Measurements from ENCODE around the gene HDAC5. TPM values are rescaled to one million over a fixed set of nuclear protein-coding genes. Genes with fewer than 3 reads are reported as not detected.

HDAC5 gene
- polyA plus RNA-seq, 1 donor = 35.9 TPM

DNA sequence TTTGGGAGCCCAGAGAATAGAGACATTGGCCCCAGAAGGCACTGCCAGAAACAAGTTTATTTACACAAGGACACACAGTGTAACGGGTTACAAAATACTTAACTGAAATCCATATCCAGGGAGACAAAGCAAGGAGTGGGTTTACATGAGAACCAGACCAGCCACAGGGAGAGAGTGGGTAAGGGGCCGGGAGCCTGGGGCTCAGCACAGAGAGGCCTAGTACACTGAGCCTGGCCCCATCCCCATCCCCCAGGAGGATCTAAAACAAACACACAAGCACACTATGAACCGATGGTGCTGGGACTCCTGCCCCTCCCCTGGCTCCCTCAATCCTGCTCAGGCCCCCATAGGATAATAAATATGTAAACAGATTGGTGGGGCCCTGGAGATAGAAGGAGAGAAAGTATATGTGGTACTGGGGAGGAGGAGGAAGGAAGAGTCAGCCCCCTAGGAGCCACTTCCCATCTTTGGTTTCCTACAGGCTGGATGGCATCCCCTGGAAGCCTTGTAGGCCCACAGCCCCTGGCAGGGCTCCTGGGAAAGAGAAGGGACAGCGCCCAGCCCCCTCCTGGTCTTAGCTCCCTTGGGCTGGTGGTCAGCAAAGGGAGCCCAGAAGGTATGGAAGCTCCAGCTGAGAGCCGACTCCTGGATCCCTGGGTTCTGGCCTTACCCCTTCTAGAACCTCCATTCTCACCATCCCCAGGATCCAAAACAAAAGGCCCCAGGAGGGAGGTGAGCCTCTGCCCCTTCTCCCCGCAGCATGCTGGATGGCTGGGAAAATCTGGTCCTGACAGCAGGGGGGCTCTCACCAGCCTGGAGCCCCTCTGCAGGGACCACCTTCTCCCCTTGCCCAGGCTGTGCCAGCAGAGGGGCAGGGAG, 46.5 kb downstream of the HDAC5 start:
- Histone ChIP-seq H3K4me3 (ENCODE audit: low read length) (no peak overlapping the region), H3K27me3 (ENCODE audit: control insufficient read depth, insufficient read depth, low read length) (no peaks in the 10 kb centered on the region), H3K4me1 (ENCODE audit: control insufficient read depth, insufficient read depth, low read length) (peaks cover 2% of the 10 kb centered on the region), H3K27ac (ENCODE audit: low read length) (no peak overlapping the region), H3K9me3 (ENCODE audit: control insufficient read depth, low read depth, low read length) (no peaks in the 10 kb centered on the region), H3K36me3 (ENCODE audit: control insufficient read depth, insufficient read depth, low read length) (peaks cover 68% of the 10 kb centered on the region)
- no peak for DNase-seq
- WGBS (ENCODE audit: insufficient coverage, low lambda C conversion rate) = no CpG with 5 or more reads among the region's 6 CpGs

GRCh38 chr17:44075598-44076293, 47.7 kb downstream of the HDAC5 start:
- no peaks in the 10 kb centered on the region for H3K27me3 ChIP-seq (ENCODE audit: control insufficient read depth, insufficient read depth, low read length)
- no peak overlapping the region for H3K27ac ChIP-seq (ENCODE audit: low read length)
- no peak overlapping the region for H3K4me3 ChIP-seq (ENCODE audit: low read length)
- H3K9me3 ChIP-seq (ENCODE audit: control insufficient read depth, low read depth, low read length) = peaks cover 1% of the 10 kb centered on the region
- H3K4me1 ChIP-seq (ENCODE audit: control insufficient read depth, insufficient read depth, low read length) = peaks cover 7% of the 10 kb centered on the region
- 100% methylated on average over 1 of the region's 10 CpGs for WGBS (ENCODE audit: insufficient coverage, low lambda C conversion rate)
- no peak for DNase-seq
- H3K36me3 ChIP-seq (ENCODE audit: control insufficient read depth, insufficient read depth, low read length) = peaks cover 63% of the 10 kb centered on the region

DNA sequence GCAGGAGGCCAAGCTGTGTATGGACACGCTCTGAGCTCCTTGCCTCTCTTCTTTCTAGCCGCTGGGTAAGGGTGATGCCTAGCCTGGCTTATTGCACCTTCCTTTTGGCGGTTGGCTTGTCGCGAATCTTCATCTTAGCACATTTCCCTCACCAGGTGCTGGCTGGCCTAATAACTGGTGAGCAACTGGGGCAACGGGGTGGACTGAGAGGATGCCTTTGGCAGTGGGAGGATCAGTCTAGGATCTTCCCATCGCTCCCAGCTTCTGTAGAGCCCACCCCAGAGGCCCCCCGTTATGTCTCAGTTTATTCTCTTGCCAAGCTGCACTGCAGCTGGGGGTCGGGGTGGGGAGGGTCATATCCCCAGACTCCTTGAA, 48.5 kb downstream of the HDAC5 start:
- Histone ChIP-seq H3K27me3 (ENCODE audit: control insufficient read depth, insufficient read depth, low read length) (no peaks in the 10 kb centered on the region), H3K36me3 (ENCODE audit: control insufficient read depth, insufficient read depth, low read length) (peaks cover 54% of the 10 kb centered on the region), H3K27ac (ENCODE audit: low read length) (no peak overlapping the region), H3K9me3 (ENCODE audit: control insufficient read depth, low read depth, low read length) (peaks cover 2% of the 10 kb centered on the region), H3K4me1 (ENCODE audit: control insufficient read depth, insufficient read depth, low read length) (peaks cover 11% of the 10 kb centered on the region), H3K4me3 (ENCODE audit: low read length) (no peak overlapping the region)
- no CpG with 5 or more reads among the region's 9 CpGs for WGBS (ENCODE audit: insufficient coverage, low lambda C conversion rate)
- DNase-seq = no peak

GRCh38 chr17:44074231-44074910, 49.1 kb downstream of the HDAC5 start:
- Histone ChIP-seq H3K27ac (ENCODE audit: low read length) (no peak overlapping the region), H3K9me3 (ENCODE audit: control insufficient read depth, low read depth, low read length) (peaks cover 2% of the 10 kb centered on the region), H3K36me3 (ENCODE audit: control insufficient read depth, insufficient read depth, low read length) (peaks cover 51% of the 10 kb centered on the region), H3K27me3 (ENCODE audit: control insufficient read depth, insufficient read depth, low read length) (no peaks in the 10 kb centered on the region), H3K4me1 (ENCODE audit: control insufficient read depth, insufficient read depth, low read length) (peaks cover 13% of the 10 kb centered on the region), H3K4me3 (ENCODE audit: low read length) (no peak overlapping the region)
- no peak for DNase-seq
- WGBS (ENCODE audit: insufficient coverage, low lambda C conversion rate) = no CpG with 5 or more reads among the region's 9 CpGs

DNA sequence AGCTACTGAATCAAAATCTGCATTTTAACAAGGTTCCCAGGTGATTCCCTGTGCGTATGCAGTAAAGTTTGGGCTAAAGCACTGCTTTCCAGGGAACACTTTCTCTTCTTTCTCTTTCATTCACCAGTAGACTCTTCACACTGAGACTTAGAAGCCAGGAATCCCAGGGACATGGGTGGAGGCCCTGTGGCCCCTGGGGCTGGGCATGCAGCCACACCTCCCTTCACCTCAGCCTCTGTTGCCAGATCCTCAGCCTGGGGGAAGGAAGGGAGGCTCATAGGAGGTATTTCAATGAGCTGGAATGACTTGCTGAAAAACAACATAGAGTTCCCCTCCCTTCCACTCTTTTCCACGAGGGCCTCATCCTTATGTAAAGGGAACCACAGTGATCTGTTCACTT, 51.7 kb downstream of the HDAC5 start:
- Histone ChIP-seq H3K4me3 (ENCODE audit: low read length) (peak overlapping the region; percentile 75), H3K36me3 (ENCODE audit: control insufficient read depth, insufficient read depth, low read length) (peaks cover 27% of the 10 kb centered on the region), H3K9me3 (ENCODE audit: control insufficient read depth, low read depth, low read length) (peaks cover 2% of the 10 kb centered on the region), H3K27ac (ENCODE audit: low read length) (no peak overlapping the region), H3K27me3 (ENCODE audit: control insufficient read depth, insufficient read depth, low read length) (no peaks in the 10 kb centered on the region), H3K4me1 (ENCODE audit: control insufficient read depth, insufficient read depth, low read length) (peaks cover 21% of the 10 kb centered on the region)
- DNase-seq = peak in 1 of 2 donors; percentile 33
- 0% methylated on average over 1 of the region's 2 CpGs for WGBS (ENCODE audit: insufficient coverage, low lambda C conversion rate)

- Histone ChIP-seq H3K4me3 (ENCODE audit: low read length) (peak overlapping the region; percentile 75), H3K27ac (ENCODE audit: low read length) (peak overlapping the region; percentile 87), H3K27me3 (ENCODE audit: control insufficient read depth, insufficient read depth, low read length) (no peaks in the 10 kb centered on the region), H3K4me1 (ENCODE audit: control insufficient read depth, insufficient read depth, low read length) (peaks cover 21% of the 10 kb centered on the region), H3K36me3 (ENCODE audit: control insufficient read depth, insufficient read depth, low read length) (peaks cover 21% of the 10 kb centered on the region), H3K9me3 (ENCODE audit: control insufficient read depth, low read depth, low read length) (peaks cover 2% of the 10 kb centered on the region)
- no peak for DNase-seq
- no CpG with 5 or more reads among the region's 3 CpGs for WGBS (ENCODE audit: insufficient coverage, low lambda C conversion rate)
Measured at GRCh38 chr17:44071198-44071520, 52.3 kb downstream of the HDAC5 start.

- peak within 1 kb of the TSS; percentile 87 for H3K27ac ChIP-seq (ENCODE audit: low read length)
- H3K9me3 ChIP-seq (ENCODE audit: control insufficient read depth, low read depth, low read length) = peaks cover 2% of the 10 kb centered on the region
- peaks cover 16% of the 10 kb centered on the region for H3K36me3 ChIP-seq (ENCODE audit: control insufficient read depth, insufficient read depth, low read length)
- peaks cover 23% of the 10 kb centered on the region for H3K4me1 ChIP-seq (ENCODE audit: control insufficient read depth, insufficient read depth, low read length)
- no peaks in the 10 kb centered on the region for H3K27me3 ChIP-seq (ENCODE audit: control insufficient read depth, insufficient read depth, low read length)
- peak within 1 kb of the TSS; percentile 75 for H3K4me3 ChIP-seq (ENCODE audit: low read length)
- whole genome bisulfite sequencing (ENCODE audit: insufficient coverage, low lambda C conversion rate) = no CpG with 5 or more reads among the region's 53 CpGs
- DNase-seq = peak; percentile 96 to 97
Measured at GRCh38 chr17:44070455-44071197, 52.8 kb downstream of the HDAC5 start, which contains the start of gene G6PC3. TSS of gene G6PC3 (plus strand) at chr17:44070735. CDS start at chr17:44070966, 231 bp downstream.

GRCh38 chr17:44069974-44070454, 53.4 kb downstream of the HDAC5 start:
- WGBS (ENCODE audit: insufficient coverage, low lambda C conversion rate) = 0% methylated on average over 1 of the region's 7 CpGs
- peaks cover 10% of the 10 kb centered on the region for H3K36me3 ChIP-seq (ENCODE audit: control insufficient read depth, insufficient read depth, low read length)

GRCh38 chr17:44067545-44067940, 55.9 kb downstream of the HDAC5 start:
- Histone ChIP-seq H3K27ac (ENCODE audit: low read length) (peak overlapping the region; percentile 78), H3K4me1 (ENCODE audit: control insufficient read depth, insufficient read depth, low read length) (peaks cover 31% of the 10 kb centered on the region)
- no CpG with 5 or more reads among the region's 9 CpGs for WGBS (ENCODE audit: insufficient coverage, low lambda C conversion rate)

More at GRCh38 chr17:44069974-44070454, 53.4 kb downstream of the HDAC5 start:
- Histone ChIP-seq H3K27me3 (ENCODE audit: control insufficient read depth, insufficient read depth, low read length) (no peaks in the 10 kb centered on the region), H3K4me3 (ENCODE audit: low read length) (peak overlapping the region; percentile 75), H3K4me1 (ENCODE audit: control insufficient read depth, insufficient read depth, low read length) (peaks cover 29% of the 10 kb centered on the region), H3K9me3 (ENCODE audit: control insufficient read depth, low read depth, low read length) (peaks cover 2% of the 10 kb centered on the region), H3K27ac (ENCODE audit: low read length) (peak overlapping the region; percentile 87)
- DNase-seq = peak in 1 of 2 donors; percentile 39

More at GRCh38 chr17:44067545-44067940, 55.9 kb downstream of the HDAC5 start:
- Histone ChIP-seq H3K9me3 (ENCODE audit: control insufficient read depth, low read depth, low read length) (peaks cover 2% of the 10 kb centered on the region), H3K36me3 (ENCODE audit: control insufficient read depth, insufficient read depth, low read length) (peaks cover 10% of the 10 kb centered on the region), H3K27me3 (ENCODE audit: control insufficient read depth, insufficient read depth, low read length) (no peaks in the 10 kb centered on the region), H3K4me3 (ENCODE audit: low read length) (no peak overlapping the region)
- DNase-seq = no peak
